ENCODE measurements around the gene NDE1.

GRCh38 chr16:15643946-15644250, 6.1 kb upstream of the NDE1 start:
- TF ChIP-seq CTCF (IDR thresholded peaks at IDR 0.05) = no peak
- TF ChIP-seq POLR2A (IDR thresholded peaks at IDR 0.05) = no peak
